ENCODE measurements around the gene TMEM151B.

Gene TMEM151B

GRCh38 chr6:44243345-44243744 is 26.9 kb upstream of the TMEM151B start:
- TF ChIP-seq CTCF (IDR thresholded peaks at IDR 0.05; ENCODE audit: low read depth, low read length) = no peak
- no peak overlapping the region for H3K4me3 ChIP-seq (ENCODE audit: low read depth, low read length)

GRCh38 chr6:44245391-44245911 is 24.8 kb upstream of the TMEM151B start:
- no peak overlapping the region; the same call in 1 of the 2 replicates for H3K4me3 ChIP-seq (ENCODE audit: low read depth, low read length)

GRCh38 chr6:44245912-44246662 is 24.2 kb upstream of the TMEM151B start:
- H3K4me3 ChIP-seq (ENCODE audit: low read depth, low read length) = peak overlapping the region; percentile 100
- TF ChIP-seq CTCF (IDR thresholded peaks at IDR 0.05; ENCODE audit: low read depth, low read length) = no peak

More at GRCh38 chr6:44245391-44245911, 24.8 kb upstream of the TMEM151B start:
- no peak for TF ChIP-seq CTCF (IDR thresholded peaks at IDR 0.05; ENCODE audit: low read depth, low read length)

- peak within 1 kb of the TSS; percentile 100 for H3K4me3 ChIP-seq (ENCODE audit: low read depth, low read length)
- no peak for TF ChIP-seq CTCF (IDR thresholded peaks at IDR 0.05; ENCODE audit: low read depth, low read length)
Observed at GRCh38 chr6:44246663-44247337, 23.4 kb upstream of the TMEM151B start, which contains the start of gene HSP90AB1. Gene HSP90AB1, plus strand, starts transcription at chr6:44247101. Its CDS starts 1,529 bp downstream, at chr6:44248630.

- TF ChIP-seq CTCF (IDR thresholded peaks at IDR 0.05; ENCODE audit: low read depth, low read length) = no peak
- H3K4me3 ChIP-seq (ENCODE audit: low read depth, low read length) = peak overlapping the region; percentile 100
Observed at GRCh38 chr6:44247338-44248302, 22.6 kb upstream of the TMEM151B start.

GRCh38 chr6:44248579-44248978 is 21.7 kb upstream of the TMEM151B start:
- no peak for TF ChIP-seq CTCF (IDR thresholded peaks at IDR 0.05; ENCODE audit: low read depth, low read length)
- peak overlapping the region; percentile 100 for H3K4me3 ChIP-seq (ENCODE audit: low read depth, low read length)
